Liver (tissue), 3 donors: ENCODE results near the gene NAT8L.

Source experiments
- ATF3 ChIP-seq: IDR thresholded peaks from 2 replicates; pipeline ENCODE4 v1.6.1; 2016; ENCODE audit warnings: antibody characterized with exemption
- CTCF ChIP-seq: fragments of 150-350 bp; IDR thresholded peaks from 2 replicates; pipeline ENCODE4 v1.5.1; 2017; ENCODE audit warnings: improper control_type of control experiment, low read depth, low read length; ENCODE audit not compliant: missing input control
- FOXA1 ChIP-seq: IDR thresholded peaks from 2 replicates; pipeline ENCODE4 v1.6.1; 2016; ENCODE audit warnings: antibody characterized with exemption
- GABPA ChIP-seq, 2 donors: IDR thresholded peaks in 1 of 2; conservative IDR thresholded peaks in 1 of 2; 2 replicates each; pipeline ENCODE4 v1.6.1; 2016; ENCODE audit warnings: antibody characterized with exemption in 2 of 2, mild to moderate bottlenecking in 1 of 2, moderate library complexity in 1 of 2
- HNF4A ChIP-seq, 2 donors: conservative IDR thresholded peaks; 2 replicates each; pipeline ENCODE4 v1.6.1; 2016; ENCODE audit warnings: antibody characterized with exemption in 2 of 2, mild to moderate bottlenecking in 2 of 2
- JUND ChIP-seq, 2 donors: IDR thresholded peaks; 2 replicates each; pipeline ENCODE4 v1.6.1; 2016; ENCODE audit warnings: antibody characterized with exemption in 2 of 2
- SP1 ChIP-seq: IDR thresholded peaks from 2 replicates; pipeline ENCODE4 v1.6.1; 2018; ENCODE audit warnings: antibody characterized with exemption, mild to moderate bottlenecking
- YY1 ChIP-seq: IDR thresholded peaks from 2 replicates; pipeline ENCODE4 v1.6.1; 2016; ENCODE audit warnings: antibody characterized with exemption, mild to moderate bottlenecking
- ZBTB33 ChIP-seq: IDR thresholded peaks from 2 replicates; pipeline ENCODE4 v1.6.1; 2016; ENCODE audit warnings: antibody characterized with exemption
- donor health status: healthy.
- donor health status: healthy.

GRCh38 chr4:2048831-2049230 is 10.3 kb upstream of the NAT8L start:
- no peak for TF ChIP-seq CTCF
- TF ChIP-seq HNF4A (conservative IDR thresholded peaks at IDR 0.05), result no peak
- TF ChIP-seq GABPA (IDR thresholded peaks at IDR 0.05 in 1 of 2, conservative IDR thresholded peaks at IDR 0.05 in 1 of 2), result no peak
- no peak for TF ChIP-seq JUND (IDR thresholded peaks at IDR 0.05)
- TF ChIP-seq ZBTB33, result no peak
- no peak for TF ChIP-seq FOXA1
- TF ChIP-seq ATF3, result no peak
- TF ChIP-seq YY1, result no peak
- no peak for TF ChIP-seq SP1
